HCT116 (cell line): ENCODE results near the gene APOE.

Source experiments
- EZH2 ChIP-seq: fragments of 200-600 bp; sonication (generic); IDR thresholded peaks from 2 replicates; pipeline ENCODE4 v1.6.1; 2017; ENCODE audit warnings: antibody characterized with exemption, mixed run types
- POLR2AphosphoS5 ChIP-seq: IDR thresholded peaks from 2 replicates; pipeline ENCODE4 v1.6.1; 2011; ENCODE audit warnings: mild to moderate bottlenecking, low read depth, low read length, moderate library complexity
- SRF ChIP-seq: IDR thresholded peaks from 2 replicates; pipeline ENCODE4 v1.6.1; 2012; ENCODE audit warnings: low read depth
- ZNF274 ChIP-seq: fragments of 200-500 bp; sonication (Bioruptor generic); IDR thresholded peaks from 2 replicates; pipeline ENCODE4 v1.6.1; 2014; ENCODE audit warnings: mild to moderate bottlenecking, low read depth, low read length, inconsistent platforms
- TF ChIP-seq, protein P1 (sequence below): IDR thresholded peaks from 2 replicates; pipeline ENCODE4 v1.6.1; 2012
- TF ChIP-seq, protein P2 (sequence below): IDR thresholded peaks from 2 replicates; pipeline ENCODE4 v1.6.1; 2012
- TF ChIP-seq, protein P3 (sequence below), 3 experiments: fragments of 200-600 bp in 1 of 3; sonication (generic) in 1 of 3; IDR thresholded peaks in 2 of 3; conservative IDR thresholded peaks in 1 of 3; 2 replicates each; pipeline ENCODE4 v1.5.1; 2012 to 2017; ENCODE audit warnings: low read depth in 2 of 3, low read length in 2 of 3, antibody characterized with exemption in 1 of 3, borderline replicate concordance in 1 of 3, control low read depth in 1 of 3, mild to moderate bottlenecking in 1 of 3, mixed read lengths in 1 of 3, mixed run types in 1 of 3, moderate library complexity in 1 of 3; ENCODE audit not compliant: insufficient read depth in 1 of 3
- TF ChIP-seq, protein P4 (sequence below): IDR thresholded peaks from 2 replicates; pipeline ENCODE4 v1.6.1; 2012; ENCODE audit warnings: low read depth

- TF ChIP-seq POLR2AphosphoS5 (no peak), EZH2 (no peak), ZNF274 (no peak), SRF (no peak)
- TF ChIP-seq, protein P1, sequence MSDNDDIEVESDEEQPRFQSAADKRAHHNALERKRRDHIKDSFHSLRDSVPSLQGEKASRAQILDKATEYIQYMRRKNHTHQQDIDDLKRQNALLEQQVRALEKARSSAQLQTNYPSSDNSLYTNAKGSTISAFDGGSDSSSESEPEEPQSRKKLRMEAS, result no peak
- TF ChIP-seq, protein P2, sequence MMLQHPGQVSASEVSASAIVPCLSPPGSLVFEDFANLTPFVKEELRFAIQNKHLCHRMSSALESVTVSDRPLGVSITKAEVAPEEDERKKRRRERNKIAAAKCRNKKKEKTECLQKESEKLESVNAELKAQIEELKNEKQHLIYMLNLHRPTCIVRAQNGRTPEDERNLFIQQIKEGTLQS, result no peak
- TF ChIP-seq, protein P3, sequence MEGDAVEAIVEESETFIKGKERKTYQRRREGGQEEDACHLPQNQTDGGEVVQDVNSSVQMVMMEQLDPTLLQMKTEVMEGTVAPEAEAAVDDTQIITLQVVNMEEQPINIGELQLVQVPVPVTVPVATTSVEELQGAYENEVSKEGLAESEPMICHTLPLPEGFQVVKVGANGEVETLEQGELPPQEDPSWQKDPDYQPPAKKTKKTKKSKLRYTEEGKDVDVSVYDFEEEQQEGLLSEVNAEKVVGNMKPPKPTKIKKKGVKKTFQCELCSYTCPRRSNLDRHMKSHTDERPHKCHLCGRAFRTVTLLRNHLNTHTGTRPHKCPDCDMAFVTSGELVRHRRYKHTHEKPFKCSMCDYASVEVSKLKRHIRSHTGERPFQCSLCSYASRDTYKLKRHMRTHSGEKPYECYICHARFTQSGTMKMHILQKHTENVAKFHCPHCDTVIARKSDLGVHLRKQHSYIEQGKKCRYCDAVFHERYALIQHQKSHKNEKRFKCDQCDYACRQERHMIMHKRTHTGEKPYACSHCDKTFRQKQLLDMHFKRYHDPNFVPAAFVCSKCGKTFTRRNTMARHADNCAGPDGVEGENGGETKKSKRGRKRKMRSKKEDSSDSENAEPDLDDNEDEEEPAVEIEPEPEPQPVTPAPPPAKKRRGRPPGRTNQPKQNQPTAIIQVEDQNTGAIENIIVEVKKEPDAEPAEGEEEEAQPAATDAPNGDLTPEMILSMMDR (IDR thresholded peaks at IDR 0.05 in 2 of 3, conservative IDR thresholded peaks at IDR 0.05 in 1 of 3; ENCODE audit: borderline replicate concordance in 1 of 3, insufficient read depth in 1 of 3, low read depth in 2 of 3, low read length in 2 of 3), result no peak
- TF ChIP-seq, protein P4, sequence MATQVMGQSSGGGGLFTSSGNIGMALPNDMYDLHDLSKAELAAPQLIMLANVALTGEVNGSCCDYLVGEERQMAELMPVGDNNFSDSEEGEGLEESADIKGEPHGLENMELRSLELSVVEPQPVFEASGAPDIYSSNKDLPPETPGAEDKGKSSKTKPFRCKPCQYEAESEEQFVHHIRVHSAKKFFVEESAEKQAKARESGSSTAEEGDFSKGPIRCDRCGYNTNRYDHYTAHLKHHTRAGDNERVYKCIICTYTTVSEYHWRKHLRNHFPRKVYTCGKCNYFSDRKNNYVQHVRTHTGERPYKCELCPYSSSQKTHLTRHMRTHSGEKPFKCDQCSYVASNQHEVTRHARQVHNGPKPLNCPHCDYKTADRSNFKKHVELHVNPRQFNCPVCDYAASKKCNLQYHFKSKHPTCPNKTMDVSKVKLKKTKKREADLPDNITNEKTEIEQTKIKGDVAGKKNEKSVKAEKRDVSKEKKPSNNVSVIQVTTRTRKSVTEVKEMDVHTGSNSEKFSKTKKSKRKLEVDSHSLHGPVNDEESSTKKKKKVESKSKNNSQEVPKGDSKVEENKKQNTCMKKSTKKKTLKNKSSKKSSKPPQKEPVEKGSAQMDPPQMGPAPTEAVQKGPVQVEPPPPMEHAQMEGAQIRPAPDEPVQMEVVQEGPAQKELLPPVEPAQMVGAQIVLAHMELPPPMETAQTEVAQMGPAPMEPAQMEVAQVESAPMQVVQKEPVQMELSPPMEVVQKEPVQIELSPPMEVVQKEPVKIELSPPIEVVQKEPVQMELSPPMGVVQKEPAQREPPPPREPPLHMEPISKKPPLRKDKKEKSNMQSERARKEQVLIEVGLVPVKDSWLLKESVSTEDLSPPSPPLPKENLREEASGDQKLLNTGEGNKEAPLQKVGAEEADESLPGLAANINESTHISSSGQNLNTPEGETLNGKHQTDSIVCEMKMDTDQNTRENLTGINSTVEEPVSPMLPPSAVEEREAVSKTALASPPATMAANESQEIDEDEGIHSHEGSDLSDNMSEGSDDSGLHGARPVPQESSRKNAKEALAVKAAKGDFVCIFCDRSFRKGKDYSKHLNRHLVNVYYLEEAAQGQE, result no peak
These were observed 27.3 kb upstream of the APOE start for GRCh38 chr19:44878120-44878865.
